Activated B cell treated with CpG ODN at 0.5 μM for 24 hours (primary cell): ENCODE measurements around the gene ZFP1. TPM values are rescaled to one million over a fixed set of nuclear protein-coding genes. Genes with fewer than 3 reads are reported as not detected.

Experiments
- ATAC-seq: fragments of 200-7000 bp; cut with Tn5 transposase; one replicate; pipeline ENCODE4 v1.10.0; 2021; ENCODE audit warnings: low read depth, mild to moderate bottlenecking, moderate library complexity
- CTCF ChIA-PET: fragments of 350-600 bp; sonication (Branson Sonifier 250); formaldehyde crosslinking; loops from one replicate; lab custom pipeline; 2021; ENCODE audit warnings: antibody characterized with exemption; lab: Charles Lee
- POLR2A ChIA-PET: fragments of 350-600 bp; sonication (Branson Sonifier 250); formaldehyde crosslinking; loops from one replicate; lab custom pipeline; 2021; ENCODE audit warnings: antibody characterized with exemption; lab: Charles Lee
- DNase-seq: peaks from one replicate; pipeline ENCODE4 v3.0.0; 2022
- H3K27ac Mint-ChIP-seq: one replicate; pipeline ENCODE4 v1.8.0; 2020; ENCODE audit warnings: mixed read lengths
- H3K27me3 Mint-ChIP-seq: one replicate; pipeline ENCODE4 v1.8.0; 2021; ENCODE audit warnings: mixed read lengths
- H3K36me3 Mint-ChIP-seq: one replicate; pipeline ENCODE4 v1.8.0; 2021; ENCODE audit warnings: low read depth, mixed read lengths
- H3K4me1 Mint-ChIP-seq: one replicate; pipeline ENCODE4 v1.8.0; 2021; ENCODE audit warnings: mixed read lengths
- H3K4me3 Mint-ChIP-seq: one replicate; pipeline ENCODE4 v1.8.0; 2020; ENCODE audit warnings: mild to moderate bottlenecking, mixed read lengths
- H3K9me3 Mint-ChIP-seq: one replicate; pipeline ENCODE4 v1.8.0; 2020; ENCODE audit warnings: mixed read lengths
- intact Hi-C: fragments of 100-400 bp; cut with micrococcal nuclease; formaldehyde crosslinking; loops from one replicate; pipeline ENCODE4 v1.15.1; 2024
- total RNA-seq: library from RNA; stranded (reverse); gene quantifications from 2 replicates; pipeline ENCODE4 v1.2.3, GENCODE V29; 2022
- TF ChIP-seq, protein P1 (sequence below): fragments of 200-600 bp; IDR thresholded peaks from one replicate; pipeline ENCODE4 v1.8.0; 2022; ENCODE audit warnings: antibody characterized with exemption, mild to moderate bottlenecking

ZFP1 gene
- total RNA-seq, 1 donor from 2014 or later, result 15.4 TPM

DNA sequence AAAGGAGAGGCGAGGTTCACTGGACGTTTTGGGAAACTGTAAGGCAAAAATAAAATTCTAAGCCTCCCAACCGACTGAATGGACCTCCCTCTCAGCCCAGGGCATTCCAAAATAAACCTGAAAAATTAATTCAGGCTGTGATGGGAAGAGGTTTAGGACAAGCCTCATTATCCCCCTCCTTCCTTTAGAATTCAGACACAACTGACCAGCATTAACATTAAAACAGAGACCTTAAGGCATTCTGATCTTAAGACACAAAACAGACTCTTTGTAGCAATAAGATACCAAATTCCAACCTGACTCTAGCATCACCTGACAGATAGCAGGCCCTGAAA is 31.4 kb upstream of the ZFP1 start:
- DNase-seq (no peak), ATAC-seq (no peak)
- H3K4me1 Mint-ChIP-seq, result peaks cover 2% of the 10 kb centered on the region
- no peaks in the 10 kb centered on the region for H3K9me3 Mint-ChIP-seq
- peaks cover 14% of the 10 kb centered on the region for H3K27me3 Mint-ChIP-seq
- TF ChIP-seq, protein P1, sequence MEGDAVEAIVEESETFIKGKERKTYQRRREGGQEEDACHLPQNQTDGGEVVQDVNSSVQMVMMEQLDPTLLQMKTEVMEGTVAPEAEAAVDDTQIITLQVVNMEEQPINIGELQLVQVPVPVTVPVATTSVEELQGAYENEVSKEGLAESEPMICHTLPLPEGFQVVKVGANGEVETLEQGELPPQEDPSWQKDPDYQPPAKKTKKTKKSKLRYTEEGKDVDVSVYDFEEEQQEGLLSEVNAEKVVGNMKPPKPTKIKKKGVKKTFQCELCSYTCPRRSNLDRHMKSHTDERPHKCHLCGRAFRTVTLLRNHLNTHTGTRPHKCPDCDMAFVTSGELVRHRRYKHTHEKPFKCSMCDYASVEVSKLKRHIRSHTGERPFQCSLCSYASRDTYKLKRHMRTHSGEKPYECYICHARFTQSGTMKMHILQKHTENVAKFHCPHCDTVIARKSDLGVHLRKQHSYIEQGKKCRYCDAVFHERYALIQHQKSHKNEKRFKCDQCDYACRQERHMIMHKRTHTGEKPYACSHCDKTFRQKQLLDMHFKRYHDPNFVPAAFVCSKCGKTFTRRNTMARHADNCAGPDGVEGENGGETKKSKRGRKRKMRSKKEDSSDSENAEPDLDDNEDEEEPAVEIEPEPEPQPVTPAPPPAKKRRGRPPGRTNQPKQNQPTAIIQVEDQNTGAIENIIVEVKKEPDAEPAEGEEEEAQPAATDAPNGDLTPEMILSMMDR, result no peak
- CTCF ChIA-PET, result interaction anchor here (1.4 kb wide), 1 partner anchor 119 kb away, joined by 3 read pairs; the partner anchor contains the start of gene ZNRF1
- no peak overlapping the region for H3K4me3 Mint-ChIP-seq
- H3K36me3 Mint-ChIP-seq, result no peaks in the 10 kb centered on the region
- intact Hi-C loops, result no loop called here
- H3K27ac Mint-ChIP-seq, result no peak overlapping the region
- POLR2A ChIA-PET, result no interaction called here

DNA sequence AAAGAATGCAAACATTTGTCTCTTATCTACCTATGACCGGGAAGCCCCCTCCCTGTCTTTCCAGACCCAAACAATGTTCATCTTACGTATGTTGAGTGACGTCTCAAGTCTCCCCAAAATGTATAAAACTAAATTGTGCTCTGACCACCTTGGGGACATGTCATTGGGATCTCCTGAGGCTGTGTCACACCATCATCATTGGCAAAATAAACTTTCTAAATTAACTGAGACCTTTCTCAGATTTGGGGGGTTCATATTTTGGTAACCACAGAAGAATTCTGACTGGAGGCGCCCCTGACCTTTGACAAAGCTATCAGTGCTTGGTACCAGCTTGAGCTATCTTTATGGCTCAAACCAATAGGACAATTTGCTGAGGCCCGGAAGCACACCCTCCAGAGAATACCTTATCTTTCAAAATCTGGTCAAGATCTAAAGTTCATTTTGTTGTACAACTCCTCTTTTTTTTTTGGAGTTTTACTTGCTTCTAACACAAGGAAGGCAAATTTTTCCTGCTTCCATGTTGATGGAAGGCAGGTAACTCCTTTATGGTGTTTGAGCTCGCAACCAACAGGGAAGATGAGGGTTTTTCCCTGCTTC is 29.3 kb upstream of the ZFP1 start:
- POLR2A ChIA-PET, result interaction anchor here (0.6 kb wide), 1 partner anchor 60 kb away, joined by 3 read pairs; no protein-coding TSS in a partner anchor
- ATAC-seq, result no peak
- TF ChIP-seq, protein P1, result no peak
- intact Hi-C loops, result no loop called here
- Mint-ChIP-seq H3K27ac (no peak overlapping the region), H3K36me3 (no peaks in the 10 kb centered on the region), H3K4me3 (no peak overlapping the region), H3K27me3 (peaks cover 5% of the 10 kb centered on the region), H3K4me1 (no peaks in the 10 kb centered on the region), H3K9me3 (peaks cover 3% of the 10 kb centered on the region)
- no peak for DNase-seq
- CTCF ChIA-PET, result interaction anchor here (0.9 kb wide), 1 partner anchor 121 kb away, joined by 3 read pairs; the partner anchor contains the start of gene ZNRF1

DNA sequence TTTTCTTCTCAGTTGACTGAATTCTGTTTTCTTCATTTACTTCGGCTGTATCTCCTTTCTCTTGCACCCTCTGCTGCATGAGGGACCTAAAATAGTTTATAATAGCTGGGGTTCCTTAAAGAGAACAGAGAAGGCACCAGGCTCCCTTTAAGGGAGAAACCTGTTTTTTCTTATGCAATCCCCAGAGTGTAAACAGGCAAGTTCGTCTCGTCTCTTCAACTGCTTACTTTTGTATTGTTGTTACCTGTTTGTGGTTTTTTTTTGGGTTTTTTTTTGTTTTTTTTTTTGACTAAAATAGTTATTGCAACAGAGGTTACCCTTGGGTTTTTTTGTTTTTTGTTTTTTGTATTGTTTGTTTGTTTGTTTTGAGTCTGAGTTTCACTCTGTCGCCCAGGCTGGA is 28.1 kb upstream of the ZFP1 start:
- no peaks in the 10 kb centered on the region for H3K4me1 Mint-ChIP-seq
- H3K27me3 Mint-ChIP-seq, result peaks cover 5% of the 10 kb centered on the region
- no peak for ATAC-seq
- no peak overlapping the region for H3K27ac Mint-ChIP-seq
- CTCF ChIA-PET, result interaction anchor here (1.2 kb wide), 1 partner anchor 9 kb away, joined by 3 read pairs; no protein-coding TSS in a partner anchor
- TF ChIP-seq, protein P1, result no peak
- no peak overlapping the region for H3K4me3 Mint-ChIP-seq
- peaks cover 3% of the 10 kb centered on the region for H3K9me3 Mint-ChIP-seq
- intact Hi-C loops, result no loop called here
- no peaks in the 10 kb centered on the region for H3K36me3 Mint-ChIP-seq
- POLR2A ChIA-PET, result no interaction called here
- DNase-seq, result no peak

DNA sequence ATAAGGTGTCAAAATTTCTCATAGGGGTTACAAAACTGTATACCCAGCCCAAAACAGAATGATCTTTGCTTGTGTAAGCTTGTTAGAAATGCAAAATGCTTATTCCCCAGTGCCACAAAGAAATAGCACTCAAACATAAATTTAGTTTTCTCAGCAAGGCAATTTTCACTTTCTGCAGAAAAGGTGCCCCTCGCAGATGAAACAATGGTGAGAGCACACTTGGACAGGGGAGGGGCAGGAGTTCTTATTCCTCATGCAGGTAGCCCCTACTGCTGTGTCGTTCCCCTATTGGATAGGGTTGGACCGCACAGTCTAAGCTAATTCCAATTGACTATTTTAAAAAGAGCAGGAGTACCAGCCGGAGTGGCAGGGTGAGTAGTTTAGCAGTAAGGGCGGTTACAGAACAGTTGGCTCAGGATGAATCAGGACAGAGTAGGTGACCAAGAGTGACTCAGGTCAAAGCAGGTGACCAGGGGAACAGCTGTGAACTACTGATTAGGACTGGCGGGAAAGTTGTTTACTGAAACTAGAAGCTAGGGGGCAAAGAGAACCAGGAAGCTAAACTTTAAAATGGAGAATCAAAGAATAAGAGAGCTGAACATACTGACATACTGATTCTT is 26.3 kb upstream of the ZFP1 start:
- Mint-ChIP-seq H3K4me1 (no peaks in the 10 kb centered on the region), H3K27ac (no peak overlapping the region), H3K27me3 (peaks cover 2% of the 10 kb centered on the region), H3K9me3 (peaks cover 4% of the 10 kb centered on the region), H3K4me3 (no peak overlapping the region), H3K36me3 (no peaks in the 10 kb centered on the region)
- TF ChIP-seq, protein P1, result no peak
- intact Hi-C loops, result no loop called here
- ChIA-PET POLR2A (no interaction called here), CTCF (no interaction called here)
- DNase-seq (no peak), ATAC-seq (no peak)

DNA sequence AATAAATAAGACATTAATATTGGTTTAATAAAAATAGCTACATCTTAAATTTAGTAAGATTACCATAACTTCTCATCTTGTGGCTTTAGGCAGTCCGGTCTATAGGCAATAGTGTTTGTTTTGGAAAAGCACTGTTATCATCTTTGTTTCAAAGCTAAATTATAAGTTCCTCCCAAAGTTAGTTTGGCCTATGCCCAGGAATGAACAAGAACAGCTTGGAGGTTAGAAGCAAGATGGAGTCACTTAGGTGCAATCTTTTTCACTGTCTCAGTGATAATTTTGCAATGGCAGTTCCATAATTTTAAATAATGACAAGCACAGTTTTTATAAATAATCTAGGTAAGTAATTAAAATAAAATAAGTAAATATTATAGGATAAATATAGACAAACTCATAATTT is 25.7 kb upstream of the ZFP1 start:
- ChIA-PET POLR2A (no interaction called here), CTCF (no interaction called here)
- peaks cover under 1% of the 10 kb centered on the region for H3K27me3 Mint-ChIP-seq
- peaks cover 8% of the 10 kb centered on the region for H3K9me3 Mint-ChIP-seq
- TF ChIP-seq, protein P1, result no peak
- intact Hi-C loops, result no loop called here
- ATAC-seq (no peak), DNase-seq (no peak)
- H3K4me3 Mint-ChIP-seq, result no peak overlapping the region
- H3K36me3 Mint-ChIP-seq, result no peaks in the 10 kb centered on the region
- no peak overlapping the region for H3K27ac Mint-ChIP-seq
- H3K4me1 Mint-ChIP-seq, result no peaks in the 10 kb centered on the region
